GM19467 (cell line): ENCODE data around the gene AFM.

ENCODE experiments used
- ATAC-seq: cut with Tn5 transposase; IDR thresholded peaks from one replicate; pipeline ENCODE4 v1.9.1; 2021; ENCODE audit warnings: mild to moderate bottlenecking, moderate library complexity; ENCODE audit not compliant: unreplicated experiment

AFM gene

DNA sequence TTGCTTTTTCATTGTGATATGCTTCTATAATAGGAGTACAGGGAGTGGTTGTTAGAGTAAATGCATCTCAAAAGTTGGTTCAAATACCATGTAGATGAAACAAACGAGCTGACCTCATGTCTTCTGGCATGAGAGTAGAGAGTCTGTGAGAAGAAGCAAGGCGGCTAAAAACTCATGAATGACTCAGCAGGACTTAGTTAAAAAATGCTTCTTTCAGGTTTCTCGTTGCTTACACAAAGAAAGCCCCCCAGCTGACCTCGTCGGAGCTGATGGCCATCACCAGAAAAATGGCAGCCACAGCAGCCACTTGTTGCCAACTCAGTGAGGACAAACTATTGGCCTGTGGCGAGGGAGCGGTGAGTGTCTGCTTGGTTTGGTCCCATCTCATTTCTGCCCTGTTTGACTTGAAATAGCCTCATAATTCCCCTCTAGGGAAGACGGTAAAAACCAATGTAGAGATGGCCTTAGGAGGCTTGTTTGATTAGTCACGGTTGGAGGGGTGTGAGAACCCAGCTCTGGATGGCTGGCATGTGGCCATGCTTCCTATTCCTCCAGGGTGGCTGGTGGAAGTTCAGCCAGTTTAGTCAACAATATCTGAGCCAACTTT lies 31.0 kb upstream of the AFM start:
- ATAC-seq: no peak

DNA sequence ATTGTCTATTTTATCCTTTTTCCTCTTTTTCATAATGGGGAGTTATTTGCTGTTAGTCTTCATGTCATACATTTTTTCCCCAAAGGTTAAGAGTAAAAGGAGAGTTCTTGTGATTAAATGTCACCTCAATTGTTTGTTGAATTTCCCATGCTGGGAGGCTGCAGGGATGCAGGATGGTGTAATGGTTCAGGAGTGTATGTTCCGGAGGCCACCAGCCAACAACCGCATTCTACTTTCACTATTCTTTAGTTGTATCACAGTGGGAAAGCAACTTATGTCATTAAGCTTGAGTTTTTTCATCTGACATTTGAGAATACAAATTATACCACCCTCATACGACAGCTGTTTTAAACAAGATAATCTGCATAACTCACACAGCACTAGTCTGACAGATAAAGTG lies 30.1 kb upstream of the AFM start:
- no peak for ATAC-seq

DNA sequence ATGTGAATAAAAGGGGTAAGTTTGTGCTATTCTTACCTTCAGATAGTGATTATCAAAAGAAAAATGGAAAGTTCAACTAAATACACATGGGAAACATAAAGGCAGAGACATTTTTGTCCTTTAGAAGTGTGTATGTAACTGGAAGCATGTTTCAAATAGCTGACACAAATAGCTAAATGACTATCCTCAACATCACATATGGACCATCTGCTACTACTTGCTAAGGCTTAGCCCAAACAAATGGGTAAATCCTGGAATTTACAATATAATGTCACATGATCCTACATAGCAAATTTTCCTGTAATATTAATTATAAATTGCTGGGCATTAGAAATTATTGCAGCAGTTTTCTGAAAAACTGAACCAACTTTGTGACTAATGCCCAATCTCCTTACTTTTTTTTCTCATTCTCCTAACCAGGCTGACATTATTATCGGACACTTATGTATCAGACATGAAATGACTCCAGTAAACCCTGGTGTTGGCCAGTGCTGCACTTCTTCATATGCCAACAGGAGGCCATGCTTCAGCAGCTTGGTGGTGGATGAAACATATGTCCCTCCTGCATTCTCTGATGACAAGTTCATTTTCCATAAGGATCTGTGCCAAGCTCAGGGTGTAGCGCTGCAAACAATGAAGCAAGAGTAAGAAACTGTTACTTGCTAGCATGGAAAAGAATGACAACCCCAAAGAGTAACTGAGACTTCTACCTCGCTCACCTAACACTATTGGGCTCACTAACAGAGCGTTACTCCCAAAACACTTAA lies 29.4 kb upstream of the AFM start:
- ATAC-seq: no peak

DNA sequence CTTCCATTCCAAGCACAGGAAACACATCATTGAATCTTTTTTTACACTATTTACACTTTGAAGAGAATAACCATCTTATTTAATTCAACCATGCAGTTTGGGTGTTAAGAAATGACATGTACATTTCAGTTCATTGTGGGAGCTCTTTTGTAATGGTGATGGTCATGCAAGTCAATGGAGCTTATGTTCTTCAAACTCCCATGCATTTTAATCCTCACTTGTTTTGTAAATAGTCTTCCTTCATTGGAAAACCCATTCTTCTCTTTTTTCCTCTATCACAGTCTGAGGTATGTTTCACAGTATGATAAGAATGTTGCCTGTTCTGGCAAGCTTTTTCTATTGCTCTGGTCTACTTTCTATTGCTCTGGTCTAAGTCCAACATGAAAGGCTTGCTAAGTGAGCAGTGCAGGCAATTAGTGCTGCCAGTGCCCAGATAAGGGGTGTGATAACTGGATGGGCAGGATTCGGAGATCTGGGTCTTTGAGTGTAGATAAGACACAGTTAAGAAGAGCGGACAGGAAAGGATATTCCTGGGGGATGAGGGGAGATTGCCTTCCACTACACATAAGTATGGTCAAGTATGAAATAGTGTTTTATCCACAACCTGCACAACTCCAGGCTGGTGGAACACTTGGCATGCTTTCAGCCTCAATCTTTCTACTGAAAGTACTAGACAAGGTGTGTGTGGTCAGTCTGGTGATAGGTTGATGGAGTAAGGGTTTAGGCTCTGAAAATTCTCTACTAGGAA lies 28.4 kb upstream of the AFM start:
- no peak for ATAC-seq

DNA sequence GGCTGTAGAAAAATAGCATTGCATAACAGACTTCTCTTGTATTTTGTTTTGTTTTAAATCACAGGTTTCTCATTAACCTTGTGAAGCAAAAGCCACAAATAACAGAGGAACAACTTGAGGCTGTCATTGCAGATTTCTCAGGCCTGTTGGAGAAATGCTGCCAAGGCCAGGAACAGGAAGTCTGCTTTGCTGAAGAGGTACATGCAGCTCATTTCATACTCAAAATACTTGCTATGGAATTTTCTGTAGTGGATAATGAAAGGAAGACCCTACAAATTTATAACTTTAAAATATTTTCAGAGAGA lies 27.9 kb upstream of the AFM start:
- no peak for ATAC-seq

DNA sequence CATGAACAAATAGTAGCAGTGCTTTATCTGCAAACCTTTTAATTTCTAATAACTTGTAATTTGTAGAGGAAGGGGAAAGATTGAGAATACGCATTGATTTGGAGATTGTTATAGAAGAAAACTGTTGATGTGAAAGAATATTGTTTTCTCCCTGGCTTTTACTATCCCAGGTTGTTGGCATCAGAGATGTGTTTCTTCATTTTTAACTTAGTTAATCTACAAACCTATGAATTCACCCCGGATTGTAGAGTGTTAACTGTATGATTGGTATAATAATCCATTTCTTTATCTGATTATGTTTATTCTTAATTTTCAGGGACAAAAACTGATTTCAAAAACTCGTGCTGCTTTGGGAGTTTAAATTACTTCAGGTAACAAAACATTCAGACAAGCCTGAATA lies 26.6 kb upstream of the AFM start:
- ATAC-seq: no peak

DNA sequence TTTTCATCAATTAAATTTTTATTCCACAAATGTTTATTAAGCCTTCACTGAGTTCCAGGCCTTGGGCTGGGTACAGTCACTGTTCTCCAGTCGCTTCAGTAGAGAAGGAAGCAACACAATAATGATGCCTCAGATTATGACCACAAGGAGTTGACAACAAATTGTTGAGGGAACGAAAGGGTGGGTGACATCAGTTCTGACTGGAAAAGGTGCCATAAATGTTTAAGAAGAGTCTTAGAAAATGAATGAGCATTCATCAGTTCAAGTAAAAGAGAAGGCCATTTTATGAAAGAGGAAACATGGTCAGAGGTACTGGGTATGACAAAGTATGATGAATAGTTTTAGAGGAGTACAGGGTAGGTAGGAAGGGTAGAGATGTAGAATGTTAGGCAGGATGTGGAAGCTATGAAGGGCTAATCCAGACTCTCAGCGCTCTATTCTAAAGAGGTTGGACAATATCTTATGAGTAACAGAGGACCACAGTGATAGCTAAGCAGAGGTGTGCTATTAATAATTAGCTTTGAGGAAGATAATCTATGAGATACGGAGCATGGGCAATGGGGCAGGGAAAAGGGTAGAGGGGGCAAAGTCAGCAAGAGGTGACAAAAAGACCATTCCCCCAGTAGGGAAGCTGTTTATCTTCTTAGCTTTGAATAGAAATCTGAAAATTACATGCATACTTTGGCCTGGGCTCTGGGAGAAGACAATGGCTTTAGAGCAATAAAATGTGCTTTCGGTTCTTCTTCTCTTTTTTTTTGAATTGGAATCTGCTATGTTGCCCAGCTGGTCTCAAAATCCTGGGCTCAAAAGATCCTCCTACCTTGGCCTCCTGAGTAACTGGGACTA lies 25.1 kb upstream of the AFM start:
- no peak for ATAC-seq

DNA sequence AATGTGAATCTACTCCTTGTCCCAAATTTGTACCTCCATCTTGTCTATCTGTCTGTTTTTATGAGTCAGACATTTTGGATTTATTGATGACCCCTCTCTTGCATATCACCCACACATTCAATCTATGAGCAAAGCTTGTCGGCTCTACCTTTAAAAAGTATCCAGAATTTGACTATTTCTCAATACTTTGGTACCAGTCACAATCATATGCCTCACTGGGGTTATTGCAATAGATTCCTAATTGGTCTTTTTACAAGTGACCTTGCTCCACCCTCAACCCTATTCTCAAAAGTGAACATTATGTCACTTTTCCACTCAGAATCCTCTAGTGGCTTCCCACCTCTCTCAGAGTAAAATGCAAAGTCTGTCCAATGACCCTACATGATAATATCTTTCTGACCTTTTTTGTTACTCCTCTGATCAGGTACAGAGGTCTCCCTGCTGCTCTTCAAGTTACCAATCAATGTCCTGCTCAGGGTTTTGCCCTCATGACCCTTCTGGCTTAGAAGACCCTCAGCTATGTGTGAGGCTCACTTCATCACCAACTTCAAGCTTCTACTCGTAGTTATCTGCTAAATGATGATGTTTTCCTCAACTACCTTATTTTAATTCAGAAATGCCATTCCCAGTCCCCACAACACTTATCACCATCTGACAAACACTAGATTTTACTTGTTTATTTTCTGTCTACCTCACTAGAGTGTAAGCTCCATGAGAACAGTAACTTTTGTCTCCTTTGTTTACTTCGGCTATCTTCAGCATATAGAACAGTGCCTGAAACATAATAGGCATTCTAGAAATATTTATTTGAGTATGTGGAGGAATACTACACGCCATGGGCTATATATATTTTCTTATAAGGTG lies 23.1 kb upstream of the AFM start:
- ATAC-seq: no peak

DNA sequence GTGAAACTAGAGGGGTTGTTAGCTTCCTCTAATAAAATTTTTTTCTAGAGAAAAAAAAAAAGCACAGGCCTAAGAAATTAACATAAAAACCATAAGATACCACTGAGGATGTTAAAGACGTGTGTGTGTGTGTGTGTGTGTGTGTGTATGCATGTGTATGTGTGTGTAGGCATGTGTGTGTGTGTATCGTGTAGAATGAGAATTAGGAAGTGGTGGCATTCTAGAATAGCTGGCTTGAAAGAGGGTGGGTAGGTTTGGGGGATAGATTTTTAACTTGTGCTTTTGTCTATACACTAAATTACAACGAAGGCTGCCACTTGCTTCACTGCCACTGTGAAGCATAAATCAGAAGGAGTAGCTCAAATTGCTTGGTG lies 22.5 kb upstream of the AFM start:
- ATAC-seq: no peak

DNA sequence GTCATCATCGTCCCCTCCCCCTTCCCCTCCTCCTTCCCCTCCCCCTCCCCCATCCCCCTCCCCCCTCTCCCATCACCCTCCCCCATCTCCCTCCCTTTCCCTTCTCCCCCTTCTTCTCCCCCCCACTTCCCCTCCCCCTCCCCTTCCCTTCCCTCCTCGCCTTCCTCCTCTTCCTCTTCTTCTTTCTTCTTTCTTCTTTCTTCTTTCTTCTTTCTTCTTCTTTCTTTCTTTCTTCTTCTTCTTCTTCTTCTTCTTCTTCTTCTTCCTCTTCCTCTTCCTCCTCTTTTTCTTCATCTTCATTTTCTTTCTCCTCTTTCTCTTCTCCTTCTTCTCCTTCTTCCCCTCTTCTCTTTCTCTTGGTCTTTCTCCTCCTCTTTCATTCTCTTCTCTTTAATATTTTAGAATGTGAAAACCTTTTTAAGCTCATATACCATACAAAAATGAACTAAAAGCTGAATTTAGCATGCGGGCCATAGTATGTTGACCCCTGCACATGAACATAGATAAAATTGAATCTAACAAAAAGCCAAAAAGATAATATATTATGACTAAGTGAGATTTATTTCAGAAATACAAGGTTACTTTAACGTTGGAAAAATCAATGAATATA lies 20.5 kb upstream of the AFM start:
- ATAC-seq: no peak

DNA sequence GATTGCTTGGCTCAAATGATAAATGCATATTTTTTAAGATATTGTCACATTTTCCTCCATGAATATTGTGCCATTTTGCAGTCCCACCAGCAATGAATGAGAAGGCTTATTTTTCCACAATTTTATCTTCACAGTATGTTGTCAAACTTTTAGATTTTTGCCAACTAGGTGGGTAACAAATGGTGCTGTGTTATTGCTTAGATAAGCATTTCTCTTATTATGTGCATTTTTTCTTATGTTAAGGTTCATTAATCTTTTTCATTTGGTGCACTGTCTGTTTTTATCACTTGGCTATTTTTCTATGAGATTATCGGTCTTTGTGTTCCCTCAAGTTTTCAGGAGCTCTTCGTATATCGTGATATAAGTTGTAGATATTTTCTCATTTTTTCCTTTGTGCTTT lies 13.4 kb upstream of the AFM start:
- no peak for ATAC-seq

DNA sequence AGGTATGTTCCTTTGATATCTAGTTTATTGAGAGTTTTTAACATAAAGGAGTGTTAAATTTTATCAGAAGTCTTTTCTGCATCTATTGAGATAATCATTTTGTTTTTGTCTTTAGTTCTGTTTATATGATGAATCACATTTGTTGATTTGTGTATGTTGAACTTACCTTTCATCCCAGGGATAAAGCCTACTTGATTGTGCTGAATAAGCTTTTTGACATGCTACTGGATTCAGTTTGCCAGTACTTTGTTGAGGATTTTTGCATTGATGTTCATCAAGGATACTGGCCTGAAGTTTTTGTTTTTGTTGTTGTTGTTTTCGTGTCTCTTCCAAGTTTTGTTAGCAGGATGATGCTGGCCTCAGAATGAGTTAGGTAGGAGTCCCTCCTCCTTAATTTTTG lies 10.8 kb upstream of the AFM start:
- no peak for ATAC-seq

DNA sequence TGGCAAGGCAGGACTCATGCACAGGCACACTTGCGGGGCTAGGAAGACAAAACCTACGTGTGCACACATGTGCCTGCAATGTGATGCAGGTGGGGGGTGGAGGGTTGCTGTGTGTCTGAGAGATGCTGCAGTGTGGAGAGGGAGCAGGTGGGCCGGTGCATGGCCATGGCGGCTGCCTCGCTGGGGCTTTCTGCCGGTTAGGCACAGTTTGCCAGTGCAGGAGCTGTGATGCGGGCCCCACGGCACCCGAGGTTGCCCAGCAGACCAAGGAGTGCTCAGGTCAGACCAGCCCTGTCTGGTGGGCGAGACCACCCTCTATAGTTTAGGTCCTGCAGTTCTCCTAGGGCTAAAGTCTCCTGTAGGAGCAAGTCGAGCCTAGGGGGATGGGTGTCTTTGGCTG lies 4.4 kb upstream of the AFM start:
- ATAC-seq: no peak

DNA sequence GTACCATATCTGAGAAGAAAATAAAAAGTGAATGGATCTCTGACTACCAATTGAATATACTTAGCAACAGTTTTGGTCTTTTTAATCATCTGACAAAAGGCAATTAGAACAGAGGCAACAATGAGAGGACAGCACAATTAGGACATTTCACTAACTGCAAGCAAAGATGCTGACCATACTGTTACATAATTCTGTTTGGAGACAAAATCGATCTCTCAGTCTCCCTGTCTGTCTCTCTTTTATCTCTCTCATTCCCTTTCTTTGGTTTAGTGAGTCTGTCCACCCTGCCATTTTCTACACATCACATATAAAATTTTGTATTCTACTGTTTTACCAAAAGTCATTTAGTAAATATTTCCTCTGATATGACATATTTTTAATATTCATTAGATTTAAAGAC lies 2.2 kb upstream of the AFM start:
- no peak for ATAC-seq

DNA sequence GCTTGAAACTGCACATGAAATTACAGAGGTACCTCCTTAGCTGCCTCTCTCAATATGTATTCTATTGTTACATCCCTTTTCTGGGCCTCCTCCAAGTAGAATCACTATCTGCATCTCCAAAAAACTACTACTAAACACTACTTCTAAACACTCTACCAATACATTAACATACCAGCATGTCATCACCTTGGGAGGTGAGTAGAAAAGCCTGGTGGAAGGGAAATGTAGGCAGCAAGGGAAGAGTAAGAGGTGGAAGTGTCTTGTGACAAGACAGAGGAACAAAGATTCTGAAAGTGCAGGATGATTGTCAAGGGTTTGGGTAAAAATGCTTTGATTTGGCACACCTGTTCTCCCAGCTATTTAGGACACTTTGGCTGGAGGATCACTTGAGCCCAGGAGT lies 3.5 kb downstream of the AFM start:
- no peak for ATAC-seq

DNA sequence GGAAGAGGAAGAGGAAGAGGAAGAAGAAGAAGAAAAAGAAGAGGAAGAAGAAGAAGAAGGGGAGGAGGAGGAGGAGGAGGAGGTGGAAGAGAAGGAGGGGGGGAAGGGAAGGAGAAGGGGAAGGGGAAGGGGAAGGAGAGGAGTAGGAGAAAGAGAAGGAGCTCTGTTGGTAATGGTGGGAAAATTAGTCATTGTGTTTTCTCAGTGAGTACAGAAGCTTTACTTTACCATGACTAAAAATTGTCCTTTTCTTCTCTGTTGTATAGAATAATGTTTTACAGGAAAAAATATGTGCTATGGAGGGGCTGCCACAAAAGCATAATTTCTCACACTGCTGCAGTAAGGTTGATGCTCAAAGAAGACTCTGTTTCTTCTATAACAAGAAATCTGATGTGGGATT lies 4.1 kb downstream of the AFM start:
- no peak for ATAC-seq

DNA sequence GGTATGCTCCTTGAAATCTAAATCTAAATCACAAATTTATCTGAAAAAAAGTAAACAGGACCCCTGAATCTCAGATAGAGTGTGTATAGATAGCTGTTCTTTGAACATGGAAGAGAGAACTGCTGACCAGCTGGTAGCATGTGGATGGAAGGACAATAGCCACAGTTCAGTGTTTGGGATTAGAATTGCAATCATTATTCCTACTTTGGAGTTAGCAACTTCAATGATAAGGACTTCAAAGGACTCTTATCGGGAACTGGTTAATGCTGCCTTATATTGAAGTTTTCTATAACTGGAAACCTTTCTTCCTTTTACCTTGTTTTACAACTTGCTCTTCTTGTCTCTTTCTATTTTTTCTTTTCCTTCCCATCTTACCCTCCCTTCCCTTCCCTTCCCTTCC lies 5.0 kb downstream of the AFM start:
- no peak for ATAC-seq

DNA sequence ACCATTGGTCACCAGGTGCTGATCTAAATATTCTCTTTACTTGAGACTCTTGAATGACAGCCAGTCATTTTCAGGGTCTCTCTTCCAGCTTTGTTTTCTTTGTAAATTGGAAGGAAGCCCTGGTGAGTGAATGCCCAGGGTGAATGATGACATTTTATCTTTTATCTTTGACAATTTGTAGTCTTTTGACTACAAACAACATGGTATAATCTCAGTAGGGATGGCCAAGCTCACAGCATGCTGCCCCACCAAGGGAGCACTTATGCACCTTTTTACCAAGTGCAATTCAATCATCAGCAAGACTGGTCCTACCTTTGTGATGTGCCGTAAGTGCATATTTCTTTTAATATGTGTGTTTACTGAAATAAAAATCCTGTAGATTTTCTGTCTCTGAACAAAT lies 5.7 kb downstream of the AFM start:
- ATAC-seq: no peak

DNA sequence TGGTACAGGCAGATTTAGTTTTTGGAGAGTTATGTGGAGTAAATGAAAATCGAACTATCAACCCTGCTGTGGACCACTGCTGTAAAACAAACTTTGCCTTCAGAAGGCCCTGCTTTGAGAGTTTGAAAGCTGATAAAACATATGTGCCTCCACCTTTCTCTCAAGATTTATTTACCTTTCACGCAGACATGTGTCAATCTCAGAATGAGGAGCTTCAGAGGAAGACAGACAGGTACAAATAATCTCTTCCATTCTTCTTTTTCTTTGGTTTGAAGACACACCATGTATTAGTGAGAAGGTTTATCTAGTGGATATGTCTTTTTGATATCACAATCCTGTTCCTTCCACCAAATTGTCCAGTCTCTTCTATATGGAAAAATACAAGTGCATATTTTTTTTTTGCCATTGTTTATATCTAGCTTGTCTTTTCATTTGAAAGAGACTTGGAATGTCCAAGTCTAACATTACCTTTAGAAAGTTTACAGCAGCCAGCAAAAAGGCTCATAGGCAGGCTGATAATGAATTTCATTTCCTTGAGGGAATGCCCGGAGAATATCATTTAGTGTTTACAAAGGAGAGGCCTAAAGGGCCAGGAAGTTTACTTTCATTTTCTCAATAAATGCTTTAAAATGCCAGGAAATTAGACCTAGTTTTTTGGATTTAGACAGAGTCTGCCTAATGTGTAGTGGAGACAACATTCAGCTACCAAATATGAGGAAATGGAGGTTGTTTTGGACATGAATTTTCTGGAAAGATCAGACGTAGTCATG lies 18.6 kb downstream of the AFM start:
- ATAC-seq: no peak
